ENCODE results near the gene EIF5. TPM values are rescaled to one million over a fixed set of nuclear protein-coding genes. Genes with fewer than 3 reads are reported as not detected.

Gene EIF5
- total RNA-seq, 2 donors from 2014 or later, result 89.2 to 373 TPM

- Histone ChIP-seq H3K4me1 (ENCODE audit: control insufficient read depth in 1 of 2, low read depth in 2 of 2) (no peaks in the 10 kb centered on the region), H3K4me3 (no peak overlapping the region), H3K27me3 (replicated peaks; ENCODE audit: insufficient read depth) (no peaks in the 10 kb centered on the region), H3K27ac (no peak overlapping the region), H3K9me3 (no peaks in the 10 kb centered on the region), H3K36me3 (peaks cover 15% of the 10 kb centered on the region)
- ATAC-seq (ENCODE audit: insufficient number of reproducible peaks, low FRiP score, low read depth), result no peak
- TF ChIP-seq, protein P1, sequence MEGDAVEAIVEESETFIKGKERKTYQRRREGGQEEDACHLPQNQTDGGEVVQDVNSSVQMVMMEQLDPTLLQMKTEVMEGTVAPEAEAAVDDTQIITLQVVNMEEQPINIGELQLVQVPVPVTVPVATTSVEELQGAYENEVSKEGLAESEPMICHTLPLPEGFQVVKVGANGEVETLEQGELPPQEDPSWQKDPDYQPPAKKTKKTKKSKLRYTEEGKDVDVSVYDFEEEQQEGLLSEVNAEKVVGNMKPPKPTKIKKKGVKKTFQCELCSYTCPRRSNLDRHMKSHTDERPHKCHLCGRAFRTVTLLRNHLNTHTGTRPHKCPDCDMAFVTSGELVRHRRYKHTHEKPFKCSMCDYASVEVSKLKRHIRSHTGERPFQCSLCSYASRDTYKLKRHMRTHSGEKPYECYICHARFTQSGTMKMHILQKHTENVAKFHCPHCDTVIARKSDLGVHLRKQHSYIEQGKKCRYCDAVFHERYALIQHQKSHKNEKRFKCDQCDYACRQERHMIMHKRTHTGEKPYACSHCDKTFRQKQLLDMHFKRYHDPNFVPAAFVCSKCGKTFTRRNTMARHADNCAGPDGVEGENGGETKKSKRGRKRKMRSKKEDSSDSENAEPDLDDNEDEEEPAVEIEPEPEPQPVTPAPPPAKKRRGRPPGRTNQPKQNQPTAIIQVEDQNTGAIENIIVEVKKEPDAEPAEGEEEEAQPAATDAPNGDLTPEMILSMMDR (IDR thresholded peaks at IDR 0.05), result no peak
- no peak for DNase-seq (ENCODE audit: low spot score)
Observed at GRCh38 chr14:103346286-103346685, 12.2 kb downstream of the EIF5 start.

GRCh38 chr14:103347091-103347815 is 13.2 kb downstream of the EIF5 start:
- TF ChIP-seq, protein P1 (IDR thresholded peaks at IDR 0.05), result no peak
- Histone ChIP-seq H3K4me3 (no peak overlapping the region), H3K9me3 (no peaks in the 10 kb centered on the region), H3K36me3 (peaks cover 6% of the 10 kb centered on the region), H3K27ac (no peak overlapping the region), H3K27me3 (replicated peaks; ENCODE audit: insufficient read depth) (no peaks in the 10 kb centered on the region), H3K4me1 (ENCODE audit: control insufficient read depth in 1 of 2, low read depth in 2 of 2) (no peaks in the 10 kb centered on the region)
- ATAC-seq (ENCODE audit: insufficient number of reproducible peaks, low FRiP score, low read depth), result no peak
- no peak for DNase-seq (ENCODE audit: low spot score)

DNA sequence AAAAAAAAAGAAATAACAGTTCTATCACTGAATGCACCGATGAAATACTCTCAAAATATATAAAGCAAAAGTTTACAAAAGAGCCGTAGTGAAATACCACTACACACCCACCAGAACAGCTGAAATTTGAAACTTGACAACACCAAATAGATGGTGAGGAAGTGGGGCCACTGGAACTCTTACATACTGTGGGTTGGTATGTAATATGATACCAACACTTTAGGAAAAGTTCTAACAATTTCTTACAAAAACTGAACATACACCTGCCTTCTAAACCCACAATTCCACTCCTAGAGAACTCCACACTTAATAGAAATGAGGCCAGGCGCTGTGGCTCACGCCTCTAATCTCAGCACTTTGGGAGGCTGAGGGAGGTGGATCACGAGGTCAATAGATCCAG is 14.1 kb downstream of the EIF5 start:
- TF ChIP-seq, protein P1 (IDR thresholded peaks at IDR 0.05), result no peak
- no peaks in the 10 kb centered on the region for H3K9me3 ChIP-seq
- H3K4me1 ChIP-seq (ENCODE audit: control insufficient read depth in 1 of 2, low read depth in 2 of 2), result no peaks in the 10 kb centered on the region
- no peaks in the 10 kb centered on the region for H3K36me3 ChIP-seq
- H3K27me3 ChIP-seq (replicated peaks; ENCODE audit: insufficient read depth), result no peaks in the 10 kb centered on the region
- no peak for ATAC-seq (ENCODE audit: insufficient number of reproducible peaks, low FRiP score, low read depth)
- no peak overlapping the region for H3K27ac ChIP-seq
- no peak for DNase-seq (ENCODE audit: low spot score)
- no peak overlapping the region for H3K4me3 ChIP-seq

DNA sequence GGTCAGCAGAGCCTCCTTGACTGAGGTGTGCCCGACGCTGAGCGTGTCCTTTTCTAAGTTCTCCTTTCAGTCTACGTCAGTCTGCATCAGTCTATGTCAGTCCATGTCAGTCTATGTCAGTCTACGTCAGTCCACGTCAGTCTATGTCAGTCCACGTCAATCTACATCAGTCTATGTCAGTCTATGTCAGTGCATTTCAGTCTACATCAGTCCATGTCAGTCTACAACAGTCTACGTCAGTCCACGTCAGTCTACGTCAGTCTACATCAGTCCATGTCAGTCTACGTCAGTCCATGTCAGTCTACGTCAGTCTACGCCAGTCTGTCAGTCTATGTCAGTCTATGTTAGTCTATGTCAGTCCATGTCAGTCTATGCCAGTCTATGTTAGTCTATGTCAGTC is 15.9 kb downstream of the EIF5 start:
- H3K27ac ChIP-seq, result no peak overlapping the region
- no peaks in the 10 kb centered on the region for H3K36me3 ChIP-seq
- no peak for DNase-seq (ENCODE audit: low spot score)
- ATAC-seq (ENCODE audit: insufficient number of reproducible peaks, low FRiP score, low read depth), result no peak
- no peak overlapping the region for H3K4me3 ChIP-seq
- no peaks in the 10 kb centered on the region for H3K4me1 ChIP-seq (ENCODE audit: control insufficient read depth in 1 of 2, low read depth in 2 of 2)
- TF ChIP-seq, protein P1 (IDR thresholded peaks at IDR 0.05), result no peak
- H3K9me3 ChIP-seq, result no peaks in the 10 kb centered on the region
- H3K27me3 ChIP-seq (replicated peaks; ENCODE audit: insufficient read depth), result no peaks in the 10 kb centered on the region

DNA sequence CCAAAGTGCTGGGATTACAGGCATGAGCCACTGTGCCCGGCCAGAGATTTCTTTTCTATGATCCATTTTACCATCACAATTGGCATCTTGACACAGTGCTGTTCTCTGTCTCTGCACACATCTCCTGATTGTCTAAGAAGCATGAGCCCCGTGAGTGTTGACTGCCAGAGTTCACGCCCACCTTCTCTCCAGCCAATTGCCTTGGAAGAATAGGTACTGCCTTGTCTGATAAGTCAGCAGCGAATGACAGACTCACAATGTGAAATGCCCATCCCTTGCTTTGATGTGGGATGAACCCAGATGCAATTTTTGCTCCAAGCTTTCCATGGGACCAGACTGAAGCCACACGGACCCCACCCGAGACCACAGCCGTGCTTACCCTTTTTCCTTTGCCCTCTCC is 19.3 kb downstream of the EIF5 start:
- no peak for ATAC-seq (ENCODE audit: insufficient number of reproducible peaks, low FRiP score, low read depth)
- Histone ChIP-seq H3K36me3 (no peaks in the 10 kb centered on the region), H3K9me3 (no peaks in the 10 kb centered on the region), H3K27ac (no peak overlapping the region), H3K27me3 (replicated peaks; ENCODE audit: insufficient read depth) (no peaks in the 10 kb centered on the region), H3K4me3 (no peak overlapping the region), H3K4me1 (ENCODE audit: control insufficient read depth in 1 of 2, low read depth in 2 of 2) (no peaks in the 10 kb centered on the region)
- TF ChIP-seq, protein P1 (IDR thresholded peaks at IDR 0.05), result no peak
- no peak for DNase-seq (ENCODE audit: low spot score)
